BE2C (cell line): ENCODE results near the gene TSPAN15.

Source experiments
- DNase-seq: peaks from one replicate; pipeline ENCODE4 v3.0.0-alpha.2; 2020
- H3K27me3 ChIP-seq: fragments of 250-450 bp; sonication (Bioruptor Pico); 2 replicates; pipeline ENCODE4 v1.5.1; 2020; ENCODE audit warnings: mild to moderate bottlenecking
- H3K36me3 ChIP-seq: fragments of 250-450 bp; sonication (Bioruptor Pico); 2 replicates; pipeline ENCODE4 v1.5.1; 2020; ENCODE audit warnings: mild to moderate bottlenecking
- H3K4me1 ChIP-seq: fragments of 250-450 bp; sonication (Bioruptor Pico); 2 replicates; pipeline ENCODE4 v1.5.1; 2020
- H3K4me3 ChIP-seq: 2 replicates; pipeline ENCODE4 v1.5.1; 2011; ENCODE audit warnings: low read depth, low read length
- H3K9me3 ChIP-seq: fragments of 250-450 bp; sonication (Bioruptor Pico); 2 replicates; pipeline ENCODE4 v1.5.1; 2020
- CTCF ChIP-seq: IDR thresholded peaks from 2 replicates; pipeline ENCODE4 v1.5.1; 2012; ENCODE audit warnings: mild to moderate bottlenecking, low read depth, low read length

TSPAN15 gene

GRCh38 chr10:69489506-69490090 is 38.3 kb downstream of the TSPAN15 start:
- H3K27me3 ChIP-seq = no peaks in the 10 kb centered on the region
- DNase-seq = no peak

DNA sequence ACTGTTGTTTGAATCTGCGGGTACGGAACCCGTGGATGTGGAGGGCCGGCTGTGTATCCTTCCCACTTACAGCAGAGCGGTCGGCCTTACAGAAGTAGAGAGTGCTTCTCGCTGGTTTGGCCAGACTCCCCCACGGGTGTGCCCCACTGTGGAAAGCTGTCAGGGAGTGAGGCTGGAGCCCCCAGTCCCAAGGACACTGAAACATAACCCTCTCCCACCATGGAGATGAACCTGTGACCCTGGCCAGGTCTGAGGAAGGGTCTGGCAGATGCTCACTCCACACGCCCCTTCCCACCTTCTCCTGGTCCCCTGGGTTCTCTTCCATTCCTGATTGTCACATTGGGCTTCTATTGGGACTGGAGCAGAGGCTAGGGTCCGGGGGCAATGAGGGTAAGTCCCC is 39.6 kb downstream of the TSPAN15 start:
- no peak overlapping the region for H3K4me3 ChIP-seq
- no peaks in the 10 kb centered on the region for H3K36me3 ChIP-seq
- no peaks in the 10 kb centered on the region; the same call in 1 of the 2 replicates for H3K9me3 ChIP-seq
- H3K27me3 ChIP-seq = no peaks in the 10 kb centered on the region
- no peak for DNase-seq
- H3K4me1 ChIP-seq = peaks cover 16% of the 10 kb centered on the region
- TF ChIP-seq CTCF = no peak

More at GRCh38 chr10:69489506-69490090, 38.3 kb downstream of the TSPAN15 start:
- no peaks in the 10 kb centered on the region; the same call in 1 of the 2 replicates for H3K9me3 ChIP-seq
- H3K4me3 ChIP-seq = no peak overlapping the region
- no peaks in the 10 kb centered on the region for H3K36me3 ChIP-seq
- no peak for TF ChIP-seq CTCF
- peaks cover 17% of the 10 kb centered on the region for H3K4me1 ChIP-seq

- DNase-seq = no peak
- Histone ChIP-seq H3K36me3 (no peaks in the 10 kb centered on the region), H3K4me3 (no peak overlapping the region), H3K4me1 (peaks cover 9% of the 10 kb centered on the region), H3K9me3 (no peaks in the 10 kb centered on the region; the same call in 1 of the 2 replicates), H3K27me3 (no peaks in the 10 kb centered on the region)
- TF ChIP-seq CTCF = no peak
Observed at GRCh38 chr10:69491611-69492010, 40.3 kb downstream of the TSPAN15 start.

GRCh38 chr10:69492091-69492745 is 41.0 kb downstream of the TSPAN15 start:
- no peaks in the 10 kb centered on the region for H3K36me3 ChIP-seq
- DNase-seq = no peak

GRCh38 chr10:69492746-69493462 is 41.6 kb downstream of the TSPAN15 start:
- Histone ChIP-seq H3K36me3 (no peaks in the 10 kb centered on the region), H3K27me3 (no peaks in the 10 kb centered on the region), H3K4me3 (no peak overlapping the region), H3K9me3 (no peaks in the 10 kb centered on the region; the same call in 1 of the 2 replicates), H3K4me1 (peaks cover 9% of the 10 kb centered on the region)
- TF ChIP-seq CTCF = no peak
- peak; percentile 49 for DNase-seq

More at GRCh38 chr10:69492091-69492745, 41.0 kb downstream of the TSPAN15 start:
- H3K27me3 ChIP-seq = no peaks in the 10 kb centered on the region
- H3K9me3 ChIP-seq = no peaks in the 10 kb centered on the region; the same call in 1 of the 2 replicates
- H3K4me1 ChIP-seq = peaks cover 9% of the 10 kb centered on the region
- H3K4me3 ChIP-seq = no peak overlapping the region
- no peak for TF ChIP-seq CTCF
